Activated T-cell treated with anti-CD3 and anti-CD28 coated beads for 24 hours (primary cell): ENCODE measurements around the gene CENPE.

Source experiments
- DNase-seq: peaks from one replicate; pipeline ENCODE4 v3.0.0-alpha.2; 2020; ENCODE audit warnings: low read depth

CENPE gene

GRCh38 chr4:103075435-103075893 is 122.7 kb downstream of the CENPE start:
- DNase-seq, result no peak

- DNase-seq, result no peak
These were observed 123.3 kb downstream of the CENPE start for GRCh38 chr4:103074744-103075434.

GRCh38 chr4:103073792-103074438 is 124.2 kb downstream of the CENPE start:
- no peak for DNase-seq

- no peak for DNase-seq
These were observed 130.1 kb downstream of the CENPE start for GRCh38 chr4:103067841-103068547.

- DNase-seq, result no peak
These were observed 137.5 kb downstream of the CENPE start for GRCh38 chr4:103060453-103061148.
